Caco-2 (cell line): ENCODE measurements around the gene MCC. TPM values are rescaled to one million over a fixed set of nuclear protein-coding genes. Genes with fewer than 3 reads are reported as not detected.

Experiments
- BruUV-seq: library from RNA; stranded (reverse); fragments of 400-500 nt; replicated peaks from 2 replicates; lab custom pipeline; 2021; lab: Mats Ljungman, UMichigan
- CTCF ChIA-PET: fragments of 300-600 bp; sonication (Branson Sonifier 250); formaldehyde crosslinking; loops from one replicate; lab custom pipeline; 2022; ENCODE audit warnings: antibody characterized with exemption; lab: Charles Lee
- POLR2A ChIA-PET: fragments of 300-600 bp; sonication (Branson Sonifier 250); formaldehyde crosslinking; loops from one replicate; lab custom pipeline; 2022; ENCODE audit warnings: antibody characterized with exemption; lab: Charles Lee
- DNase-seq, 2 experiments: peaks; one replicate each; pipeline versions ENCODE4 v3.0.0 to v3.0.0-alpha.2; 2020 to 2022
- H3K27me3 ChIP-seq: replicated peaks from 2 replicates; pipeline ENCODE4 v1.6.0; 2011; ENCODE audit warnings: low read length; ENCODE audit not compliant: control insufficient read depth, insufficient read depth
- H3K36me3 ChIP-seq: 2 replicates; pipeline ENCODE4 v1.5.1; 2011; ENCODE audit warnings: low read length; ENCODE audit not compliant: control insufficient read depth, insufficient read depth
- H3K4me1 ChIP-seq: fragments of 250-450 bp; sonication (Bioruptor Pico); 2 replicates; pipeline ENCODE4 v1.5.1; 2020; ENCODE audit warnings: mild to moderate bottlenecking
- H3K4me3 ChIP-seq: 2 replicates; pipeline ENCODE4 v1.5.1; 2011; ENCODE audit warnings: low read depth, mild to moderate bottlenecking, control low read depth, low read length
- H3K9me3 ChIP-seq: fragments of 250-450 bp; sonication (Bioruptor Pico); 2 replicates; pipeline ENCODE4 v1.5.1; 2020; ENCODE audit warnings: mild to moderate bottlenecking, moderate library complexity
- H3K27ac Mint-ChIP-seq: one replicate; pipeline ENCODE4 v1.8.0; 2022; ENCODE audit warnings: mixed read lengths; ENCODE audit not compliant: unreplicated experiment
- H3K27me3 Mint-ChIP-seq: one replicate; pipeline ENCODE4 v1.8.0; 2022; ENCODE audit warnings: mixed read lengths; ENCODE audit not compliant: insufficient read depth, unreplicated experiment
- H3K36me3 Mint-ChIP-seq: one replicate; pipeline ENCODE4 v1.8.0; 2022; ENCODE audit warnings: mild to moderate bottlenecking, mixed read lengths; ENCODE audit not compliant: insufficient read depth, unreplicated experiment
- H3K4me1 Mint-ChIP-seq: one replicate; pipeline ENCODE4 v1.8.0; 2022; ENCODE audit warnings: low read depth, mixed read lengths; ENCODE audit not compliant: unreplicated experiment
- H3K4me3 Mint-ChIP-seq: one replicate; pipeline ENCODE4 v1.8.0; 2022; ENCODE audit warnings: mild to moderate bottlenecking, moderate library complexity, mixed read lengths; ENCODE audit not compliant: unreplicated experiment
- H3K9me3 Mint-ChIP-seq: one replicate; pipeline ENCODE4 v1.8.0; 2022; ENCODE audit warnings: mixed read lengths; ENCODE audit not compliant: unreplicated experiment
- CTCF ChIP-seq, 2 experiments: fragments of 200-600 bp in 1 of 2; IDR thresholded peaks; 1 replicate in 1 of 2; 2 replicates in 1 of 2; pipeline versions ENCODE4 v1.5.1 to v1.8.0; 2011 to 2022; ENCODE audit warnings: antibody characterized with exemption in 1 of 2, control low read depth in 1 of 2, inconsistent platforms in 1 of 2, low read depth in 1 of 2, low read length in 1 of 2, mild to moderate bottlenecking in 1 of 2, moderate library complexity in 1 of 2; ENCODE audit not compliant: insufficient read depth in 1 of 2, severe bottlenecking in 1 of 2, unreplicated experiment in 1 of 2
- intact Hi-C: fragments of 100-400 bp; cut with micrococcal nuclease; formaldehyde crosslinking; loops from one replicate; pipeline ENCODE4 v1.10.0; 2022; ENCODE audit not compliant: unreplicated experiment
- total RNA-seq: library from RNA; stranded (reverse); gene quantifications from 2 replicates; pipeline ENCODE4 v1.2.3, GENCODE V29; 2022

MCC gene
- total RNA-seq, 1 experiment from 2014 or later: 0.09 TPM

- H3K27me3 Mint-ChIP-seq: peaks cover 21% of the 10 kb centered on the region
- Histone ChIP-seq H3K4me1 (no peaks in the 10 kb centered on the region), H3K36me3 (no peaks in the 10 kb centered on the region), H3K4me3 (no peak overlapping the region), H3K9me3 (no peaks in the 10 kb centered on the region), H3K27me3 (no peaks in the 10 kb centered on the region; the same call in none of the 2 replicates)
- H3K4me3 Mint-ChIP-seq: no peak overlapping the region
- no peak overlapping the region for H3K27ac Mint-ChIP-seq
- POLR2A ChIA-PET: no interaction called here
- H3K9me3 Mint-ChIP-seq: no peaks in the 10 kb centered on the region
- DNase-seq: no peak
- intact Hi-C loops: no loop called here
- CTCF ChIA-PET: interaction anchor here (0.7 kb wide), 1 partner anchor 71 kb away, joined by 3 read pairs; no protein-coding TSS in a partner anchor
- H3K36me3 Mint-ChIP-seq: no peaks in the 10 kb centered on the region
- TF ChIP-seq CTCF (IDR thresholded peaks at IDR 0.05; ENCODE audit: insufficient read depth in 1 of 2, low read depth in 1 of 2, low read length in 1 of 2, severe bottlenecking in 1 of 2, unreplicated experiment in 1 of 2): no peak
- no peaks in the 10 kb centered on the region for H3K4me1 Mint-ChIP-seq
- no TSS peak for BruUV-seq
Observed at GRCh38 chr5:113092683-113093082, 395.6 kb downstream of the MCC start.

- H3K4me1 Mint-ChIP-seq: no peaks in the 10 kb centered on the region
- Histone ChIP-seq H3K36me3 (no peaks in the 10 kb centered on the region), H3K9me3 (no peaks in the 10 kb centered on the region), H3K27me3 (no peaks in the 10 kb centered on the region; the same call in none of the 2 replicates), H3K4me1 (no peaks in the 10 kb centered on the region), H3K4me3 (no peak overlapping the region)
- ChIA-PET POLR2A (no interaction called here), CTCF (no interaction called here)
- DNase-seq: no peak
- H3K27ac Mint-ChIP-seq: no peak overlapping the region
- no peak for TF ChIP-seq CTCF (IDR thresholded peaks at IDR 0.05; ENCODE audit: insufficient read depth in 1 of 2, low read depth in 1 of 2, low read length in 1 of 2, severe bottlenecking in 1 of 2, unreplicated experiment in 1 of 2)
- no peaks in the 10 kb centered on the region for H3K9me3 Mint-ChIP-seq
- intact Hi-C loops: no loop called here
- BruUV-seq: no TSS peak
- no peak overlapping the region for H3K4me3 Mint-ChIP-seq
- no peaks in the 10 kb centered on the region for H3K36me3 Mint-ChIP-seq
- peaks cover 21% of the 10 kb centered on the region for H3K27me3 Mint-ChIP-seq
Observed at GRCh38 chr5:113091622-113092021, 396.6 kb downstream of the MCC start.

DNA sequence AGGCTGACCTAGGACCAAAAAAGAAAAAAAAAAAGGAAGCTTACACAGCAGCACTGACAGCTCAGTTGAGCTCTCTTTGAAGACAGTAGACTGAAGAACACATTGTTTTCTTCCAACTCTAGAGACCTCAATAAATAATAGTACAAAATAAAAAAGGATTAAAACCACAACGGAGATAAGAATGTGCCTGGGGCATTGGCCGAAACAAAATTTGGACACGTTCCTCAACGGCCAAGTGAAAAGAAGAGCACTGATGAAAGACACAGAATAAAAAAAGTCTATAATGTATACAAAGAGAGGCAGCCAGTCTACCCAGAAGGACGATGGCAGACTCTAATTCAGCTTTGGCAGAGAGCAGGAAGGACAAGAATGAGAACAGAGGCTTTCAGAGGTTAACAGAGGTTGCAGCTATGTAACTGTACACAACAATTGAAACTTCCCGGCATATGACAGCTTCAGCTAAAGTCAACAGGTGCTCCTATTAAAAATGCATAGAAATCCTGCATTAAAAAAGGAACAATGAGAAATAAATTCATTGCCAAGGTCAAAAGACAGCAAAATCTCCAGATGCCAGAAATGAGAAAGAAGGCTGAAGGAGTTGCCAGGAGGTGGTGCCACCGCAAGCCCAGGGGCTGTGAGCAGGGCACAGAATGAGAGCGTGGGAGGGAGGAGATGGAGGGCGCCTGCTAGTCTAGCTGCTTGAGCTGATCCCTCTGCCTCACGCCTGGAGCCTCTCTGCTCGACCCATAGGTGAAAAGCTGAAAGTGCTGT is 397.7 kb downstream of the MCC start:
- CTCF ChIA-PET: interaction anchor here (0.6 kb wide), 1 partner anchor 17 kb away, joined by 6 read pairs; no protein-coding TSS in a partner anchor
- intact Hi-C loops: no loop called here
- H3K4me3 Mint-ChIP-seq: no peak overlapping the region
- H3K4me3 ChIP-seq: no peak overlapping the region
- no peaks in the 10 kb centered on the region for H3K4me1 Mint-ChIP-seq
- H3K9me3 Mint-ChIP-seq: no peaks in the 10 kb centered on the region
- no peak for TF ChIP-seq CTCF (IDR thresholded peaks at IDR 0.05; ENCODE audit: insufficient read depth in 1 of 2, low read depth in 1 of 2, low read length in 1 of 2, severe bottlenecking in 1 of 2, unreplicated experiment in 1 of 2)
- H3K27me3 ChIP-seq: no peaks in the 10 kb centered on the region; the same call in 1 of the 2 replicates
- POLR2A ChIA-PET: no interaction called here
- H3K4me1 ChIP-seq: no peaks in the 10 kb centered on the region
- no peaks in the 10 kb centered on the region for H3K36me3 ChIP-seq
- no peak for DNase-seq
- H3K27me3 Mint-ChIP-seq: peaks cover 25% of the 10 kb centered on the region
- no peaks in the 10 kb centered on the region for H3K36me3 Mint-ChIP-seq
- no TSS peak for BruUV-seq
- H3K27ac Mint-ChIP-seq: no peak overlapping the region
- H3K9me3 ChIP-seq: no peaks in the 10 kb centered on the region
